ENCODE results near the gene SETD2.
"Not testable (repeated sequence)": the region's sequence is repeated elsewhere in the genome, so short reads cannot be mapped to it uniquely, and the experiment has no call there.

SETD2 gene, protein sequence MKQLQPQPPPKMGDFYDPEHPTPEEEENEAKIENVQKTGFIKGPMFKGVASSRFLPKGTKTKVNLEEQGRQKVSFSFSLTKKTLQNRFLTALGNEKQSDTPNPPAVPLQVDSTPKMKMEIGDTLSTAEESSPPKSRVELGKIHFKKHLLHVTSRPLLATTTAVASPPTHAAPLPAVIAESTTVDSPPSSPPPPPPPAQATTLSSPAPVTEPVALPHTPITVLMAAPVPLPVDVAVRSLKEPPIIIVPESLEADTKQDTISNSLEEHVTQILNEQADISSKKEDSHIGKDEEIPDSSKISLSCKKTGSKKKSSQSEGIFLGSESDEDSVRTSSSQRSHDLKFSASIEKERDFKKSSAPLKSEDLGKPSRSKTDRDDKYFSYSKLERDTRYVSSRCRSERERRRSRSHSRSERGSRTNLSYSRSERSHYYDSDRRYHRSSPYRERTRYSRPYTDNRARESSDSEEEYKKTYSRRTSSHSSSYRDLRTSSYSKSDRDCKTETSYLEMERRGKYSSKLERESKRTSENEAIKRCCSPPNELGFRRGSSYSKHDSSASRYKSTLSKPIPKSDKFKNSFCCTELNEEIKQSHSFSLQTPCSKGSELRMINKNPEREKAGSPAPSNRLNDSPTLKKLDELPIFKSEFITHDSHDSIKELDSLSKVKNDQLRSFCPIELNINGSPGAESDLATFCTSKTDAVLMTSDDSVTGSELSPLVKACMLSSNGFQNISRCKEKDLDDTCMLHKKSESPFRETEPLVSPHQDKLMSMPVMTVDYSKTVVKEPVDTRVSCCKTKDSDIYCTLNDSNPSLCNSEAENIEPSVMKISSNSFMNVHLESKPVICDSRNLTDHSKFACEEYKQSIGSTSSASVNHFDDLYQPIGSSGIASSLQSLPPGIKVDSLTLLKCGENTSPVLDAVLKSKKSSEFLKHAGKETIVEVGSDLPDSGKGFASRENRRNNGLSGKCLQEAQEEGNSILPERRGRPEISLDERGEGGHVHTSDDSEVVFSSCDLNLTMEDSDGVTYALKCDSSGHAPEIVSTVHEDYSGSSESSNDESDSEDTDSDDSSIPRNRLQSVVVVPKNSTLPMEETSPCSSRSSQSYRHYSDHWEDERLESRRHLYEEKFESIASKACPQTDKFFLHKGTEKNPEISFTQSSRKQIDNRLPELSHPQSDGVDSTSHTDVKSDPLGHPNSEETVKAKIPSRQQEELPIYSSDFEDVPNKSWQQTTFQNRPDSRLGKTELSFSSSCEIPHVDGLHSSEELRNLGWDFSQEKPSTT (N-terminal part only)

DNA sequence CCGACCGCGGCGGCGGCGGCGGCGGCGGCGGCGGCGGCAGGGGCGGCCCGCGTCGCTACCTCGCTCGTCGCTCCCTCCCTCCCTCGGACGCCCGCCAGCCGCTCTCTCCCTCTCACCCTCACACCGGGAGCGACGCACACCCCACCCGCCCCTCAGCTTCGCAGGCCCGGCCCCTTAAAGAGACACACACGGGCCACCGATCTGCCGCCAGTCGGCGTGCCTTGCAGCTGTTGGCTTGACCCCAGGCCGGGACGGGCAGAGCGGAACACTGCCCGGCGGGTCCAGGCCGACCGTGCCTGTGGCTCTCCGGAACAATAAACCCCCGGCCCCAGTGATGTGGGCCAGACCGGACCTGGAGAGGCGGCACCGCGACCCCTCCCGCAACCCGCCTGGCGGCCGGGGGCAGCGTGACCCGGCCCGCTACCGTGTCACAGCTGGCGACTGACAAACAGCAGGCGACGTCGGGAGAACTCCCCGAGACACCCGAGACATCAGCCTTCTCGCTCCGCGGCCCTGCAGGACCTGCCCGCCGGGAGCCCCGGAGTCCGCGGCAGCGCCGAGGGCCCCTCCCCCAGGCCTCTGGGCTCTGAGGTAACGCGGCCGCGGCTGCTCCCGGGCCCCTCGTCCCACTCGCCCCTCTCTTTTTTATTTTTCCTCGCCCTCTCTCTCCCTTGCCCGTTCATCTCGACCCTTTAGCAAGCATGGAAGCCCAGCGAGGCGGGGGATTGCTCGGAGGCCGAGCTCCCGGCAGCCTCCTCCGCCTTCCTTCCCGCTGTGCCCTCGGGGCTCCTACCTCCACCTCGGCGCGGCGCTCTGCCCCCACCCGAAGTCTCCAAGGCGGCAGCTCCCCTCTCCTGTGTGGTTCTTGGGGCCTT is at the start of gene SETD2:
Gene SETD2 (minus strand): TSS at position 107 of the 875 bp plus-strand sequence. CDS start 189 bp downstream, outside the sequence.
- DNase-seq (ENCODE audit: low spot score) = peak; percentile 94

DNA sequence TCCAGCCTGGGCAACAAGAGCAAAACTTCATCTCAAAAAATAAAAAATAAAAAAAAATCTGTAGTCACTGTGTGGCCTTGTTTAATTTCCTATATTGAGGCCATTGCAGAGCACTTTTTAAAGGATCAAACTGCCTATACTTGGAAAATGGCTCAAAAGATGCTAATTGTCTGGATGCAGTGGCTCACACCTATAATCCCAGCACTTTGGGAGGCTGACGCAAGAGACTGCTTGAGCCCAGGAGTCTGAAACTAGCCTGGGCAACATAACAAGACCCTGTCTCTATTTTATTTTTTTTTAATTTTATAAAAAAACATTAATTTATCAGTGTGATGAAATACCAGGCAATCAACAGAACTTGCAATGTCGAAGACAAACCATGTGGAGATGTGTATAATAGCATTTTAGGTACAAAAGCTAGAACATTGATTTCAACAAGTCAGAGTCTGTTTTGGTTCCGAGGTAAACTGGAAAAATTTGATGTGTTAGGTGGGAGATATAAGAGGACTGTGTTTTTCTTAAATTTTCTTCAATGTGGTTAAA is 47.0 kb upstream of the SETD2 start:
- DNase-seq (ENCODE audit: low spot score) = no peak

DNA sequence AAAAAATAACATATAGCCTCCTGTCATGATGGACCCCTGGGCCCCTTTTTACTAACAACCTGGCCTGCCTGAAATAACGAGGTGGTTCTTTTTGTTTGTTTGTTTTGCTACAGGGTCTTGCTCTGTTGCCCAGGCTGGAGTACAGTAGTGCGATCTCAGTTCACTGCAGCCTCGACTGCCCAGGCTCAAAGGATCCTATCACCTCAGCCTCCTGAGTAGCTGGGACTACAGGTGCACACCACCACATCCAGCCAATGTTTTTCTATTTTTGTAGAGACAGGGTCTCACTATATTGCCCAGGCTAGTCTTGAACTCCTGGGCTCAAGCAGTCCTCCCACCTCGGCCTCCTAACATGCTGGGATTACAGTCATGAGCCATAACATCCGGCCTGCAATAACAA is 42.1 kb upstream of the SETD2 start:
- not testable (repeated sequence) for DNase-seq (ENCODE audit: low spot score)

DNA sequence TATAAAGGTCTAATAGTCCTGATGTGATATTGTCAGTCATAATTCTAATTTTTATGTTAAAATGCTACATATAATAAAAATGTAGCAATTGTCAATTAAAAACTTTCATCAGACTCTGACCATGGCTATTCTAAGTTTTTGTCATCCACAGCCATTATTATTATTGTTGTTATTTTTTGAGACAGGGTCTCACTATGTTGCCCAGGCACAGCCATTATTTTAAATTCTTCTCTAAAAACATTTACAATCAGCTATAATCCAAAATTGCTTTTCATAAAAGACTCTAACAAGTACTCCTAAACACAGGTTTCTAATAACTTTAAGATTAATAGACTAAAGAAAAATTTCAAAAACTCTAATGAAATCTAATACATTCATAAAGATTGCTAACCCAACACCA is 41.0 kb upstream of the SETD2 start:
- DNase-seq (ENCODE audit: low spot score) = no peak

DNA sequence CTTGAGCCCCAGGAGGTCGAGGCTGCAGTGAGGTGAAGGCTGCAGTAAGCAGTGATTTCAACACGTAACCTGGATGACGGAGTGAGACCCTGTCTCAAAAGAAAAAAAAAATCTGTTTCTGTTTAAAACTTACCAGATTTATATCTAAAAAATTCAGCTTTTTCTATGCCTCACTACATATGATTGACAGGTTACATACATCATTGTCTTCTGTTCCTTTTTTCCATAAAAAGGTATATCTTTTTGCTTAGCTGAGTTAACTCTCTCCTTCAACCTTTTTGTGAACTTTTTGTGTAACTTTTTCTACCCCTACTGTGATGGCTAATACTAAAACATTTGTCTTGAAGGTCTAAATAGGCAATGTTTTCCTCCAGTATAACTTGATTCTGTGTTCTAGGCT is 38.6 kb upstream of the SETD2 start:
- DNase-seq (ENCODE audit: low spot score) = no peak

DNA sequence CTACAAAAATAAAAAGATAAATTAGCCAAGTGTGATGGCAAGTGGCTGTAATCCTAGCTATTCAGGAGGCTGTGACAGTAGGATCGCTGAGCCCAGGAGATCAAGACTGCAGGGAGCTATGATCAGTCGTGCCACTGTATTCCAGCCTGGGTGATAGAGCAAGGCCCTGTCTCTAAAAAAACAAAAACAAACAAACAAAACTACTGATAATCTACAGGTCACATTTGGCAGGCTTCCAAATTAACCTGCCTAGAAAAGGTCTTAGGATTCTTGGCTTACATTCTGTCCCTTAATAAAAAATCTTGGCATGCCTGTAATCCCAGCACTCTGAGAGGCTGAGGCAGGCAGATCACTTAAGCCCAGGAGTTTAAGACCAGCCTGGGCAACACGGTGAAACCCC is 33.4 kb upstream of the SETD2 start:
- DNase-seq (ENCODE audit: low spot score) = no peak

DNA sequence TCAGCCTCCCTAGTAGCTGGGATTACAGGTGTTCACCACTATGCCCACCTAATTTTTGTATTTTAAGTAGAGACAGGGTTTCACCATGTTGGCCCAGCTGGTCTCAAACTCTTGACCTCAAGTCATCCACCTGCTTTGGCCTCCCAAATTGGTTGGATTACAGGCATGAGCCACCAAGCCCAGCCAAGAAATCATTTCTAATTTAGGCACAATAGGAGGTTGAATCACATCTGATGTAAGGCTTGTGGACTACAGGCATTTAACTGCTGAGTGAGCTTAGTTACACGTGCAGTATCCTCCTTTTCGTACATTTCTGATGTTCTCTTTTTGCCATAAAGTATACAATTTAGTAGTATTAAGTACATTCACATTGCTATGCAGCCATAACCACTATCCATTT is 31.1 kb upstream of the SETD2 start:
- DNase-seq (ENCODE audit: low spot score) = no peak

DNA sequence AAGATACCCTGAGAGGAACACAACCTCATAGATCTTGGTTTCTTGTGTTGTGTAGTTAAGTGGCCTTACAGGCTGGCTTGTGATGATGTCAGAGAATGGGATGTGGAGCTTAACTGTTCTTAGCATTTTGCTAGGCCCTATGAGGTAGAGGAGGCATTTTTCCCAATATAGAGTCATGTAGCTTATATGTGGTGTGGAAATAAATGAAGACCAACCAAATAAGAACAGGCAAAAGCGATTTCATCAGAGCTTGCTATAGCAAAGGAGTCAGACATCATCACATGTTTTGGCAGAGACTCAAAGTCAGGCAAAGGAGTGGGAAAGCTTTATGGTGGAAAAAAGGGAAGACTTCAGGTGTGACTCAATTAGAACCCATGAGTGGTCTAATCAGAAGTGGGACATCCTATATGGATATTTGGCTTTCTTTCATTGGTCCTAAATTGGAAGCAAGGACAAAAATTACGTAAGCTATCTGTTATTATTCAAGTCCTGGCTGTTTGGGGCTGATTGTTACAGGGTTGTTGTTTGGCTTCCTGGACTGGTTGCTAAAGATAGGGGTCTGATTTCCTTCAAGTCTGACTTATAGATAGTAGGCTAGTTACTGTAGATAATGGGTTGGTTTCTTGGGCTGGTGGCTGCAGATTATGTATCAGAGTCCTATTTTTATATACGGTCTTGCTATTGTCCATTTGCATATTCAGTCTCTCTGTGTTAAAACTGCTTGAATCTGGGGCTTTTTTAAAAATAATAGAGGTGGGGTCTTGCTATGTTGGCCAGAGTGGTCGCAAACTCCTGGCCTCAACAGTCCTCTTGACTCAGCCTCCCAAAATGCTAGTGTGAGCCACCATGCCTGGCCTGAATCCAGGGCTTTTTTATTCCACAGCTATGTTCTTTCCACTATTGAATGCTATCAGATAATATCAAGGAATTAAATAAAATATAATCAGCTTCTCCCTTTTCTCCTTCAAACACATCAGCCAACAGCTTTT is 30.3 kb upstream of the SETD2 start:
- DNase-seq (ENCODE audit: low spot score) = no peak

DNA sequence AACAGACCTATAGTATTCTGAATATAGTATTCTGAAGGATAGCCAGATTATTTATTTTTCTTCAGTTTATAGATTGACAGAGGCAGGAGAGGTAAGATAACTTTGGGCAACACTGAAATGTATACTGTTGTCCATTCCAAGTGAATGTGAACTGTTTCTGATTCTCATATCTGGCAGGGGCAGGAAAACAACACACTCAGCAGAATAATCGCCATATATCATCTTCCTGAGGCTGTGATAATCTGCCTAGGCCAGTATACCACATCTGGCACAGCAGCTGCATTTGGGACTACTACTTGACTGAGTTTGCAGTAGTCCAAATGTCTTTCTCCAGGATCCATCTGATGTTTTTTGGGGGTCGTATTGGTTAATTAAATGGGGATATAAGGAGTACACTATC is 22.4 kb upstream of the SETD2 start:
- no peak for DNase-seq (ENCODE audit: low spot score)

DNA sequence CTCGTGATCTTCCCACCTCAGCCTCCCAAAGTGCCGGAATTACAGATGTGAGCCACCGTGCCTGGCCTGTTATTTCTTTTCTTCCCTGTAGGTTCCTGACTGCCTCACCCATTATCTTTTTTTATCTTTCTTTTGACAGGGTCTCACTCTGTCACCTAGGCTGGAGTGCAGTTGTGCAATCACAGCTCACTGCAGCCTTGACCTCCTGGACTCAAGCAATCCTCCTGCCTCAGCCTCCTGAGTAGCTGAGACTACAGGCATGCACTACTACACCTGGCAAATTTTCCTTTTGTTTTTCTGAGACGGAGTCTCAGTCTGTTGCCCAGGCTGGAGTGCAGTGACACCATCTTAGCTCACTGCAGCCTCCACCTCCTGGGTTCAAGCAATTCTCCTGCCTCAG is 17.8 kb upstream of the SETD2 start:
- not testable (repeated sequence) for DNase-seq (ENCODE audit: low spot score)

DNA sequence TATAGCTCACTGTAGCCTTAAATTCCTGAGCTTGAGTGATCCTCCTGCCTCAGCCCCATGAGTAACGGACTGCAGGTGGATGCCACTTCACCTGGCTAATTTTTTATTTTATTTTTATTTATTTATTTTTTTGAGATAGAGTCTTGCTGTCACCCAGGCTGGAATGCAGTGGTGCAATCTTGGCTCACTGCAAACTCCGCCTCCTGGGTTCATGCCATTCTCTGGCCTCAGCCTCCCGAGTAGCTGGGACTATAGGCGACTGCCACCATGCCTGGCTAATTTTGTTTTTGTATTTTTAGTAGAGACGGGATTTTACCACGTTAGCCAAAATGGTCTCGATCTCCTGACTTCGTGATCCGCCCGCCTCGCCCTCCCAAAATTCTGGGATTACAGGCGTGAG is 16.1 kb upstream of the SETD2 start:
- not testable (repeated sequence) for DNase-seq (ENCODE audit: low spot score)

DNA sequence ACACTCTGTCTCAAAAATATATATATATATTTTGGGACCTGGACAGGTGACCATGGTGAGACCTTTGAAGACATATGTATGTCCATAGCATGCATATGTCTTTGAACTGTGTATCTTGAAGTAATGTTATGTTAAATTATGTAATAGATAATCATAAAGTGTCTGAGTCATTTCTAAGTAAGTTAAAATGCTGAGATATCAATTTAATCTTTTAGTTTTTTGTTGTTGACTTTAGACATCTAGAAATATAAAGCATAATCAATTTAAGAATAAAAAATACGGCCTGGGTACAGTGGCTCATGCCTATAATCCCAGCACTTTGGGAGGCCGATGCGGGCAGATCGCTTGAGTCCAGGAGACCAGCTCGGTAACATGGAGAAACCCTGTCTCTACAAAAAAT is 12.7 kb upstream of the SETD2 start:
- DNase-seq (ENCODE audit: low spot score) = no peak

DNA sequence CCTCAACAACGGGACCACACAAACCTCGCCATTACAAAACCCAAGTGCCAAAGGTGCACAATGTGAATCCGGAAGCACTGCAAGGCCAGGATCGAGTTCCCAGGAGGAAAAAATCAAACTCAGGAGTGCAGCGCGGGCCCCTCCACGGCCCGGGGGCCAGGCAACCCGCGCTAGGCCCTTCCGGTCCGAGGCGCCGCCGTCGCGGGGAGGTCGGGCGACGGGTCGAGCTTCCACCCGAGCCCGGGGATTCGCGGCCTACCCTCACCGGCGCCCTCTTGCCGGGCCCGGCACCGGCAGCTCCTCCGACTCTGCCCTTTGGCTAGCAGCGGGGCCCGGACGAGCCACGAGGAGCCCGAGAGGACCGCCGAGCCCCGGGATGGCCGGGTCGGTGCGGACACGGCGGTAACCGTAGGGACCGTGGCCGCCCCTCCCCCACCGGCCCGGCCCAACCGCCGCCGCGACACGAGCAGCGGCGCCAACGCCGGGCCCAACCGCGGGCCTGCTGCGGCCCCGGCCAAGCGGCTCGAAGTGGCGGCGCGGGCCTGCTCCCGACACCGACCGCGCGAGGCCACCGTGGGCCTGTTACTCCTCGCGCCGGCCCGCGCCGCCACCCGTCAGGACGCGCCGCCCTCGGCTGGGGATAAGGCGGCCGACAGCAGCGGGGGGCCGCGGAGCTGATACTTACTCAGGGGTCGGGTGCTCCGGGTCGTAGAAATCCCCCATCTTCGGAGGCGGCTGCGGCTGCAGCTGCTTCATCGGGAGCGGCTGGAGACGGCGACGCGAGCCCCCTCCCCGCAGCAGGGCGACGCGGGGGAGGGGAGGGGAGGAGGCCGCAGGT is 525 bp downstream of the SETD2 start:
- DNase-seq (ENCODE audit: low spot score) = peak; percentile 32

DNA sequence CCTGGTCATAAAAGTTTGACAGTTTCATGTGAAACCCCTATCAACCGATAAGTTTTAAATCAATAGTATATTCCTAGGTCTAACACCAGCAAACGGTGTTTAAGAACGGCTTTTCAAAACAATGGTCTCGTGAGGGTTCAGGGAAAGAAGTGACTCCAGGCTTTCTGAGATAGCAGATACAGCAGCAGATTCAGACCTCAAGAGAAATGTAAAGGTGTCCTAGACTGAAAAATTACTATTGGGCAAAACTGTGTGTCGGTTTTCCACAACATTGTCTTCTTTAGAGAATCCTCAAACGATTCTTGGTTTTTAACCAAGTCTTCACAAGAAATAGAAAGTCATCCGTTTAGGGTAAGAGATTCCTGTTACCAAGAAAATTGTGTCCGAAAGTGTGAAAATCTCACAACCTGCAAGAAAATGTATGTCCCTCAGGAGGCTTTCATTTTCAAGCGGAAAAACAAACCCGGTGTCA is 1.2 kb downstream of the SETD2 start:
- no peak for DNase-seq (ENCODE audit: low spot score)

DNA sequence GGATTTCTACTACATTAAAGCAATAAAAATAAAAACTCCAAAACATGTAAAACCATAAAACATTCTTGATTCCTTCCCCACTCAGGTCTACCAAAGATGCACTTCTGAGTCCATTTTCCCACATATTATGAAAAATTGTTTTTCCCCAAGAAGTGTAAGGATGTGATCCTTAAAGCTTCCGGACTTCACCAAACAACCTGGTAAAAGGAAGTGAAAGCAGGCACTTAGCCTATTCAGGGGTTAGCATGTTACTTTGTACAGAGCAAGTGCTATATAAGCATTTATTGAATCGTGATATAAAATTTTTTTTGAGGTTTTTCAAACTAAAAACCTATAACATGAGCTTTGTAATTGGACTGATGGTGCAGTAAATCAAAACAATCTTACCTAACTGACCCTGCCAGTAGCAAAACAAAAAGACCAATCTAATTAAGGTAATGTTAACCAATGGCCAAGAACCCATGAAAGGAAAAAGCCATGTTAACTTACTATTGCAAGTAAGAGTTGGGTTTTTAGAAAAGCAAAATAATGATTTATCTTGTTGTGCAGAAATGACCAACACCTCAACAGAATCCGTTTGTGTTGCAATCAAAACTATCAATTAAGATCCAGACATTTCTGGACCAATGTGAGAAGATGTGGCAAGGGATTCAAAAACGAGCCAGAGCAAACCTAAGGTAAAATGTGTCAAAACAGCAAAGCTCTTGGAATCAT is 1.8 kb downstream of the SETD2 start:
- DNase-seq (ENCODE audit: low spot score) = no peak

DNA sequence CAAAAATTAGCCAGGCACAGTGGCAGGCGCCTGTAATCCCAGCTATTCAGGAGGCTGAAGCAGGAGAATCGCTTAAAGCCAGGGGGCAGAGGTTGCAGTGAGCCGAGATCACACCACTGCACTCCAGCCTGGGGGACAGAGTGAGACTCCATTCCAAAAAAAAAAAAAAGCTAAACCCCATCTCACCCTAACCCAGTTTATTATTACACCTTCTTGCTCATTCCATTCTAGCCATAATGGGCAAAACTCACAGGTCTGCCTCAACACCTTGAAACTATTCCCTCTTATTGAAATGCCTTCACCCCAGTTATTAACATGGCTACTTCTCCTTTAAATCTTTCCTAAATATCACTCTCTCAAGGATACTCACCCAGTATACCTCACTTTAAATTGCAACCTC is 4.1 kb downstream of the SETD2 start:
- DNase-seq (ENCODE audit: low spot score) = no peak

DNA sequence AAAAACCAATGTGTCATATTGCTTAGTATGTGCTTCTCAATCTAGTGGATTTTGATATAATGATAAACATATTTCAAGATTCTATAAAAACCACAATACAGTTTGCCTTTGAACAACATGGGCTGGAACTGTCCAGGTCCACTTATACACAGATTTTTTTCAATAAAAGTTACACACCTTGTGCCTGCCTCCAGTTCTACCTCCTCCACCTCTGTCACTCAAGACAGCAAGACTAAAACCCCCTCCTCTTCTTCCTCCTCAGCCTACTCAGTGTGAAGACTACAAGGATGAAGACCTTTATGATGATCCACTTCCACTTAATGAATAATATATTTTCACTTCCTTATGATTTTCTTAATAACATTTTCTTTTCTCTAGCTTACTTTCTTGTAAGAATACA is 5.7 kb downstream of the SETD2 start:
- no peak for DNase-seq (ENCODE audit: low spot score)

DNA sequence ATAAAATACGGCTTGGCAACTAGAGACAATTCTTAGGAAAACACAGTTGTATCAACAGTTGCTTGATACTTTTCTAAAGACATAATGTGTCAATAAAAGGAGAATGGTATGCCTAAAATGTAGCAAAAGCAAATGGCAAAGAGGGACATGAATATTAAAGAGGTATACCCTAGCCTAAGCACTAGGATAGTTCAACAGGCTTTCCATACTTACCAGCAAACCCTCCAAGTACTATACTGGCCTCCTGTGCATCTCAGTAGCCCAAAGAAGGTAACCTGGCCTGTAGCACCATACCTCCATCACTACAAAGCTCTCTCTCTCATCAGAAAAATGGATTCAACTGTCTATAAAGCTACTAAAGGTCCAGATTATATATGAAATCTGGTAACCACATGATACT is 7.5 kb downstream of the SETD2 start:
- no peak for DNase-seq (ENCODE audit: low spot score)
